Measurements from ENCODE around the gene SPR. TPM values are rescaled to one million over a fixed set of nuclear protein-coding genes. Genes with fewer than 3 reads are reported as not detected.

Gene SPR
- total RNA-seq, 1 donor from 2014 or later = 4.2 TPM

DNA sequence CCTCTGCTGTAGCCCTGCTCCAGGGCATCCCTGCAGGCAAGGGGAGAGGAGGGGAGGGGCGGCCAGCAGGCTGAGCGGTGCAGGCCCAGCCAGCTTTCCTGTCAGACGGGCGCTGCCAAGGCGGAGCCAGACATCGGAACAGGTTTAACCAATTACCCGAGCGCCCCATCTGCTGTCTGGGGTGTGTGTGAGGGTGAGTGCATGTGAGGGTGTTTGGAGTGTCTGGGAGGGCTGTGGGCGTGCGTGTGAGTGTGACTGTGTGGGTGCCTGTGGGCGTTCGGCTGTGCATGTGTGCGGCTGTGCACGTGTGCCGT is 50.1 kb downstream of the SPR start:
- no peak overlapping the region for H3K4me3 ChIP-seq (ENCODE audit: low read length in 3 of 3)
- no peak overlapping the region for H3K27ac ChIP-seq (ENCODE audit: low read depth, low read length)
- peaks cover under 1 to 24% (median 7%) of the 10 kb centered on the region in 3 donors for H3K27me3 ChIP-seq (ENCODE audit: control insufficient read depth in 3 of 3, insufficient read depth in 3 of 3, low read length in 3 of 3)
- H3K9me3 ChIP-seq (ENCODE audit: control insufficient read depth in 3 of 3, low read length in 3 of 3) = no peaks in the 10 kb centered on the region
- H3K36me3 ChIP-seq (ENCODE audit: control insufficient read depth in 3 of 3, insufficient read depth in 3 of 3, low read length in 3 of 3) = no peaks in the 10 kb centered on the region
- no peak overlapping the region for H3K9ac ChIP-seq (ENCODE audit: low read depth in 1 of 3, low read length in 3 of 3)
- peaks cover 0 to 4% (median 2%) of the 10 kb centered on the region in 3 donors for H3K4me1 ChIP-seq (ENCODE audit: control insufficient read depth in 3 of 3, insufficient read depth in 3 of 3, low read length in 3 of 3)

DNA sequence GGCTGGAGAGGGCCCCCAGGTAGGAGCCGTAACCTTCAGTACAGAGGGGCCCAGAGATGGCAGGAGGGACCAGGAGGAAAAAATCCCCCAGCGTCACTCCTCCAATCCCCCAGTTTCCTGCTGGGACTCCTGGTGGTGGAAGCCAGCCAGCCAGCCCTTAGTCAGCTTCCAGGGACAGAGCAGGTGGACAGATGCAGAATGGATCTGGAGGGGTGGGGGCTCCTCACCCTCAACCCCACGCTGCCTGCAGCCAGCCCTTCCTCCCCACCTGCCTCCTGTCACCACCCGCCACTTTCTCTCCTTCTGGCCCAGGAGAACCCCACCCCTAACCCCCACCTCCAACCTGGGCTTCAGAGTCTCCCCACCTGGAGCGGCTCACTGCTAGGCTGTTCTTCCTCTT is 51.2 kb downstream of the SPR start:
- Histone ChIP-seq H3K27ac (ENCODE audit: low read depth, low read length) (no peak overlapping the region), H3K4me1 (ENCODE audit: control insufficient read depth in 3 of 3, insufficient read depth in 3 of 3, low read length in 3 of 3) (peaks cover 0 to 4% (median 2%) of the 10 kb centered on the region in 3 donors), H3K9me3 (ENCODE audit: control insufficient read depth in 3 of 3, low read length in 3 of 3) (no peaks in the 10 kb centered on the region), H3K4me3 (ENCODE audit: low read length in 3 of 3) (no peak overlapping the region), H3K9ac (ENCODE audit: low read depth in 1 of 3, low read length in 3 of 3) (no peak overlapping the region), H3K27me3 (ENCODE audit: control insufficient read depth in 3 of 3, insufficient read depth in 3 of 3, low read length in 3 of 3) (peaks cover 0 to 15% (median 6%) of the 10 kb centered on the region in 3 donors), H3K36me3 (ENCODE audit: control insufficient read depth in 3 of 3, insufficient read depth in 3 of 3, low read length in 3 of 3) (peaks cover 0 to 5% (median 0%) of the 10 kb centered on the region in 3 donors)

DNA sequence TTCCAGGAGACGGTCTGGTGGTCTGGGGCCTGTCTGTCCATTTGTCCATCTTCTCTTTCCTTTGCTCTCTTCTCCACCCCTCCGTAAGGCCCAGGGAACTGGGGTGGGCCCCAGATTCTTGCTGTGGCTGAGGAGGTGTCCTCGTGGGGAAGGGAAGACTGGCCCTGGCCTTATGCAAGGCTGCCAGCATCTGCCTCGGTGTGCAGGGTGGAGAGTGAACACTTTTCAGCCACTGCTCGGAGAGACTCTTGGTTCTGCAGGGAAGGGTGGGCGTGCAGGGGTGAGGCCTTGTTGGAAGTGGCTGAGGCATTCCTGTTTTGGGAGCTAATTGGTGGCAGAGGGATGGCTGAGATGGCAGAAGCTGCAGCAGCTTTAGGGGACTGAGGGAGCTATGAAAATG is 53.2 kb downstream of the SPR start:
- H3K9ac ChIP-seq (ENCODE audit: low read depth in 1 of 3, low read length in 3 of 3) = no peak overlapping the region
- no peak overlapping the region for H3K27ac ChIP-seq (ENCODE audit: low read depth, low read length)
- H3K36me3 ChIP-seq (ENCODE audit: control insufficient read depth in 3 of 3, insufficient read depth in 3 of 3, low read length in 3 of 3) = peaks cover 4 to 10% (median 7%) of the 10 kb centered on the region in 3 donors
- H3K27me3 ChIP-seq (ENCODE audit: control insufficient read depth in 3 of 3, insufficient read depth in 3 of 3, low read length in 3 of 3) = peaks cover 0 to 6% (median 6%) of the 10 kb centered on the region in 3 donors
- H3K4me1 ChIP-seq (ENCODE audit: control insufficient read depth in 3 of 3, insufficient read depth in 3 of 3, low read length in 3 of 3) = peaks cover 0 to 4% (median 2%) of the 10 kb centered on the region in 3 donors
- no peaks in the 10 kb centered on the region for H3K9me3 ChIP-seq (ENCODE audit: control insufficient read depth in 3 of 3, low read length in 3 of 3)
- no peak overlapping the region for H3K4me3 ChIP-seq (ENCODE audit: low read length in 3 of 3)

DNA sequence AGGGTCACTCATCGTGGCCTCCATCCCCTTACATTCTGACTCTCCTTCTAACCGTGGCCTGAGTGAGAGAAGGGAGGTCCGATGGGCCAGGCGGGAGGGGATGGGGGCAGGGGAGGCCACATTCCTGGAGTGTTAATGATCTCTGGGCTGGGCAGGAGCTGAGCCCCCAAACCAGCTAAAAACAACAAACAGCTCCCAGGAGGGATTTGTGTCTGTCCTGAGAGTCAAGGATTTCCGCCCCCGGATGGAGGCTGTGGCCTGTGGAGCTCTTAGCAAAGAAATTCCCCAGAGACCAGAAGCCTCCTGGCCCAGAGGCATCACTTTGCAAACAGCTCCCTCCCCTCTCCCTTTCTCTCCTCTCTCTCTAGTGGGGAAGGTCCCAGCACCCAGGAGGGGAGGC is 53.6 kb downstream of the SPR start:
- Histone ChIP-seq H3K9ac (ENCODE audit: low read depth in 1 of 3, low read length in 3 of 3) (no peak overlapping the region), H3K27me3 (ENCODE audit: control insufficient read depth in 3 of 3, insufficient read depth in 3 of 3, low read length in 3 of 3) (peaks cover 0 to 4% (median 3%) of the 10 kb centered on the region in 3 donors), H3K9me3 (ENCODE audit: control insufficient read depth in 3 of 3, low read length in 3 of 3) (no peaks in the 10 kb centered on the region)

More for the DNA sequence above, 53.6 kb downstream of the SPR start:
- peaks cover 0 to 4% (median 2%) of the 10 kb centered on the region in 3 donors for H3K4me1 ChIP-seq (ENCODE audit: control insufficient read depth in 3 of 3, insufficient read depth in 3 of 3, low read length in 3 of 3)
- peaks cover 4 to 10% (median 7%) of the 10 kb centered on the region in 3 donors for H3K36me3 ChIP-seq (ENCODE audit: control insufficient read depth in 3 of 3, insufficient read depth in 3 of 3, low read length in 3 of 3)
- H3K4me3 ChIP-seq (ENCODE audit: low read length in 3 of 3) = no peak overlapping the region
- H3K27ac ChIP-seq (ENCODE audit: low read depth, low read length) = no peak overlapping the region

Other genes starting within 250 kb of the SPR start
- 24.5 TPM for gene EXOC6B, start 61.4 kb upstream of the SPR start, total RNA-seq
- gene EMX1, start 30.1 kb downstream of the SPR start, total RNA-seq = not detected
- gene SFXN5, start 184.3 kb downstream of the SPR start, total RNA-seq = 4.7 TPM
- gene RAB11FIP5, start 225.5 kb downstream of the SPR start, total RNA-seq = 12.0 TPM